Neural crest cell (in vitro differentiated cells): ENCODE measurements around the gene PNMA5. TPM values are rescaled to one million over a fixed set of nuclear protein-coding genes. Genes with fewer than 3 reads are reported as not detected.
"Not testable (repeated sequence)": the region's sequence is repeated elsewhere in the genome, so short reads cannot be mapped to it uniquely, and the experiment has no call there.

Source experiments
- DNase-seq: peaks from one replicate; pipeline ENCODE4 v3.0.0; 2021; ENCODE audit warnings: low read depth, mixed read lengths, low spot score
- H3K27ac Mint-ChIP-seq: one replicate; pipeline ENCODE4 v1.8.0; 2021; ENCODE audit warnings: mild to moderate bottlenecking, mixed read lengths; ENCODE audit not compliant: unreplicated experiment
- H3K27me3 Mint-ChIP-seq: 2 replicates; pipeline ENCODE4 v1.8.0; 2021; ENCODE audit warnings: low read depth, mild to moderate bottlenecking, mixed read lengths
- H3K36me3 Mint-ChIP-seq: 2 replicates; pipeline ENCODE4 v1.8.0; 2021; ENCODE audit warnings: low read depth, mild to moderate bottlenecking, mixed read lengths
- H3K4me1 Mint-ChIP-seq: 2 replicates; pipeline ENCODE4 v1.8.0; 2021; ENCODE audit warnings: mixed read lengths
- H3K4me3 Mint-ChIP-seq: one replicate; pipeline ENCODE4 v1.8.0; 2021; ENCODE audit warnings: mild to moderate bottlenecking, mixed read lengths
- H3K9me3 Mint-ChIP-seq: 2 replicates; pipeline ENCODE4 v1.8.0; 2021; ENCODE audit warnings: mixed read lengths
- total RNA-seq: library from RNA; stranded (reverse); gene quantifications from 2 replicates; pipeline ENCODE4 v1.2.1, GENCODE V29; 2021
- TF ChIP-seq, protein P1 (sequence below): fragments of 200-600 bp; sonication (generic); conservative IDR thresholded peaks from 2 replicates; pipeline ENCODE4 v1.5.0; 2021; ENCODE audit warnings: antibody characterized with exemption, mild to moderate bottlenecking

The PNMA5 gene
- total RNA-seq, 1 donor from 2014 or later, result not detected

- Mint-ChIP-seq H3K36me3 (no peaks in the 10 kb centered on the region), H3K27ac (no peak overlapping the region), H3K4me3 (no peak overlapping the region), H3K27me3 (no peaks in the 10 kb centered on the region), H3K9me3 (peaks cover 2% of the 10 kb centered on the region), H3K4me1 (no peaks in the 10 kb centered on the region)
- no peak for DNase-seq
- TF ChIP-seq, protein P1, sequence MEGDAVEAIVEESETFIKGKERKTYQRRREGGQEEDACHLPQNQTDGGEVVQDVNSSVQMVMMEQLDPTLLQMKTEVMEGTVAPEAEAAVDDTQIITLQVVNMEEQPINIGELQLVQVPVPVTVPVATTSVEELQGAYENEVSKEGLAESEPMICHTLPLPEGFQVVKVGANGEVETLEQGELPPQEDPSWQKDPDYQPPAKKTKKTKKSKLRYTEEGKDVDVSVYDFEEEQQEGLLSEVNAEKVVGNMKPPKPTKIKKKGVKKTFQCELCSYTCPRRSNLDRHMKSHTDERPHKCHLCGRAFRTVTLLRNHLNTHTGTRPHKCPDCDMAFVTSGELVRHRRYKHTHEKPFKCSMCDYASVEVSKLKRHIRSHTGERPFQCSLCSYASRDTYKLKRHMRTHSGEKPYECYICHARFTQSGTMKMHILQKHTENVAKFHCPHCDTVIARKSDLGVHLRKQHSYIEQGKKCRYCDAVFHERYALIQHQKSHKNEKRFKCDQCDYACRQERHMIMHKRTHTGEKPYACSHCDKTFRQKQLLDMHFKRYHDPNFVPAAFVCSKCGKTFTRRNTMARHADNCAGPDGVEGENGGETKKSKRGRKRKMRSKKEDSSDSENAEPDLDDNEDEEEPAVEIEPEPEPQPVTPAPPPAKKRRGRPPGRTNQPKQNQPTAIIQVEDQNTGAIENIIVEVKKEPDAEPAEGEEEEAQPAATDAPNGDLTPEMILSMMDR, result no peak
These were observed 2.8 kb downstream of the PNMA5 start for GRCh38 chrX:152991123-152991522.

- TF ChIP-seq, protein P1, result no peak
- Mint-ChIP-seq H3K4me3 (no peak overlapping the region), H3K27me3 (no peaks in the 10 kb centered on the region), H3K36me3 (no peaks in the 10 kb centered on the region), H3K9me3 (no peaks in the 10 kb centered on the region), H3K4me1 (no peaks in the 10 kb centered on the region), H3K27ac (no peak overlapping the region)
- DNase-seq, result no peak
These were observed 4.6 kb downstream of the PNMA5 start for GRCh38 chrX:152989292-152989658.

DNA sequence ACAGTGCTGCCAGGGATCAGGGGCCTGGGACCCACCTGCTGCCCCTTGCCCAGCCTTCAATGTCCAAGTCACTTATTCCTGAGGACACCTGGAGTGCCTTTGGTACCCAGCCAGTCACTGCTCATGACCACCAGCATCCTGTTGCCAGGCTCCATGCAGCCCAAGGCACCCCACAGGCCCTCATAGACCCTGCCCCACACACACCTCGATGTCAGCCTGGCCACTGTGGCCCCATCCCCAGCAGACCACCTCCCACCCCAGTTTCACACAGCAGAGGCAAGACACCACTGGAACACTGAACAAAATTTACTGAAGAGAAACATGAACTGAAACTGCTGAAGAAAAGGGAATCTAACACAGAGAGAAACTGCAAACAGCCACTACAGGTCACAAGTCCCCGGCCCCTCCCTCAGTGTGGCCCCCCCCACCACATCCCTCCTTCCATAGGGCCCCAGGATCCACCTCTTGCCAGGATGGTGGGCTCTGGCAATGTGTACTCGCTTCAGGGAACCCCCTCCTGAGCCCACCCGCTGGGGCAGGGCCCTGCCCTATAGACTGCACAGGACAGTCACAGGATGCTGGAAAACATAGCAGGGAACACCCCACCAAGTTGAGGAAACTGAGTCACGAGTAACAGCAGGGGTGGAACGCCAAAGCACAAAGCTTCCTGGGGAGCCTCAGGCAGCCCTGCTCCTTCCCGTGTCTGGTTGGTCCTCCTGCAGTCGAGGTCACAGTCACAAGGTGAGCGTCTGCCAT lies 5.2 kb downstream of the PNMA5 start:
- no peak for DNase-seq
- H3K9me3 Mint-ChIP-seq, result no peaks in the 10 kb centered on the region
- no peaks in the 10 kb centered on the region for H3K36me3 Mint-ChIP-seq
- no peak overlapping the region for H3K27ac Mint-ChIP-seq
- TF ChIP-seq, protein P1, result no peak
- H3K4me3 Mint-ChIP-seq, result no peak overlapping the region
- H3K4me1 Mint-ChIP-seq, result no peaks in the 10 kb centered on the region
- H3K27me3 Mint-ChIP-seq, result no peaks in the 10 kb centered on the region

GRCh38 chrX:152987801-152988200 lies 6.1 kb downstream of the PNMA5 start:
- no peak overlapping the region for H3K4me3 Mint-ChIP-seq
- no peak overlapping the region for H3K27ac Mint-ChIP-seq
- TF ChIP-seq, protein P1, result no peak
- no peaks in the 10 kb centered on the region for H3K27me3 Mint-ChIP-seq
- H3K4me1 Mint-ChIP-seq, result no peaks in the 10 kb centered on the region
- H3K36me3 Mint-ChIP-seq, result no peaks in the 10 kb centered on the region
- DNase-seq, result no peak
- no peaks in the 10 kb centered on the region for H3K9me3 Mint-ChIP-seq

- not testable (repeated sequence) for H3K4me1 Mint-ChIP-seq, H3K27ac Mint-ChIP-seq, DNase-seq, H3K27me3 Mint-ChIP-seq, H3K36me3 Mint-ChIP-seq, H3K4me3 Mint-ChIP-seq, H3K9me3 Mint-ChIP-seq
These were observed 6.8 kb downstream of the PNMA5 start for GRCh38 chrX:152987156-152987555.

DNA sequence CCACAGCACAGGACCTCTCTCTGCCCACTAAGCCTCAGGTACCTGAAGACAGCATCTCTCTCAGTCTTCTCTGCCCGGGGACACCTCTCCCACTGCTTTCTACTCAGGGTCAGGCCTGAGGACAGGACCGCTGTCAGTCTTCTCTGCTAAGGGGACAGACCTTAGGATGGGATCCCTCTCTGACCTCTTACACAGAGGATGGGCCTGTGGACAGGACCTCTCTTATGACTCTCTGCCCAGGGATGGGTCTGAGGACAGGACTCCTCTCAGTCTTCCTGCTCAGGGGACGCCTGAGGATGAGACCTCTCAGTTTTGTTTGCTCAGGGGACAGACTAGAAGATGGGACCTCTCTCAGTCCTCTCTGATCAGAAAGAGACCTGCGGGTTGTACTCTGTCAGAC lies 8.5 kb downstream of the PNMA5 start:
- H3K36me3 Mint-ChIP-seq, H3K27me3 Mint-ChIP-seq, DNase-seq, H3K27ac Mint-ChIP-seq, H3K9me3 Mint-ChIP-seq, H3K4me3 Mint-ChIP-seq, H3K4me1 Mint-ChIP-seq: not testable (repeated sequence)
